ENCODE measurements around the gene MAPKAP1. TPM values are rescaled to one million over a fixed set of nuclear protein-coding genes. Genes with fewer than 3 reads are reported as not detected.

The MAPKAP1 gene
- total and polyA plus RNA-seq, 2 of the 13 experiments (the other 11 are each of a cell fraction or from before 2014, with no cell fraction given), result 45.0 to 64.3 TPM

GRCh38 chr9:125593581-125594222 lies 113.3 kb downstream of the MAPKAP1 start:
- Histone ChIP-seq H3K36me3 (replicated peaks in 1 of 2; ENCODE audit: control insufficient read depth in 1 of 2, insufficient read depth in 2 of 2, low read length in 2 of 2) (no peaks in the 10 kb centered on the region), H3K4me3 (replicated peaks in 1 of 3; ENCODE audit: insufficient read depth in 1 of 3, low read depth in 2 of 3, low read length in 3 of 3) (no peak overlapping the region), H3K9me3 (ENCODE audit: low read length) (no peaks in the 10 kb centered on the region), H3K4me2 (ENCODE audit: low read depth, low read length) (no peak overlapping the region), H4K20me1 (ENCODE audit: insufficient read depth, low read length) (no peaks in the 10 kb centered on the region), H3K27me3 (ENCODE audit: control insufficient read depth in 1 of 2, insufficient read depth in 2 of 2, low read length in 2 of 2) (no peaks in the 10 kb centered on the region), H3K9ac (ENCODE audit: insufficient read depth, low read depth, low read length) (no peak overlapping the region), H2AFZ (ENCODE audit: low read length) (no peak overlapping the region), H3K79me2 (ENCODE audit: insufficient read depth, low read length) (no peaks in the 10 kb centered on the region), H3K4me1 (ENCODE audit: insufficient read depth, low read length) (peaks cover 43% of the 10 kb centered on the region), H3K27ac (ENCODE audit: extremely low read length, insufficient read depth, low read length) (no peak overlapping the region)
- 97% methylated on average over 6 of the region's 6 CpGs for WGBS (ENCODE audit: low lambda C conversion rate)
- in situ Hi-C loops (cut with HindIII; ENCODE audit: extremely low pct_ligation_motif_present, low pct_unique_long_range_greater_than_20kb), result no loop called here
- FAIRE-seq (no peak), ATAC-seq (no peak), DNase-seq (ENCODE audit: low spot score) (no peak)
- BruUV-seq (replicated peaks), result no TSS peak
- TF ChIP-seq ZNF350 (CRISPR knock-in tag; IDR thresholded peaks at IDR 0.05; ENCODE audit: borderline replicate concordance, low read depth) (no peak), ZNF724P (CRISPR knock-in tag; IDR thresholded peaks at IDR 0.05; ENCODE audit: borderline replicate concordance) (no peak), MAX (IDR thresholded peaks at IDR 0.05) (no peak), PTBP1 (IDR thresholded peaks at IDR 0.05; ENCODE audit: low read depth, low read length, poor library complexity, severe bottlenecking) (no peak), RAD51 (IDR thresholded peaks at IDR 0.05; ENCODE audit: borderline replicate concordance) (no peak), ZNF563 (CRISPR knock-in tag; IDR thresholded peaks at IDR 0.05) (no peak), ZBTB3 (CRISPR knock-in tag; IDR thresholded peaks at IDR 0.05; ENCODE audit: borderline replicate concordance, low read depth) (no peak), SMARCE1 (IDR thresholded peaks at IDR 0.05; ENCODE audit: borderline replicate concordance) (no peak), KDM5B (CRISPR knock-in tag; IDR thresholded peaks at IDR 0.05; ENCODE audit: borderline replicate concordance) (no peak), UBTF (CRISPR knock-in tag; IDR thresholded peaks at IDR 0.05) (no peak), ZNF44 (CRISPR knock-in tag; IDR thresholded peaks at IDR 0.05) (no peak), NRL (CRISPR knock-in tag; IDR thresholded peaks at IDR 0.05; ENCODE audit: borderline replicate concordance) (no peak), ZNF253 (CRISPR knock-in tag; IDR thresholded peaks at IDR 0.05; ENCODE audit: borderline replicate concordance) (no peak), HMGXB4 (CRISPR knock-in tag; IDR thresholded peaks at IDR 0.05; ENCODE audit: borderline replicate concordance in 1 of 2, low read depth in 1 of 2) (no peak), PCBP2 (optimal IDR thresholded peaks at IDR 0.05; ENCODE audit: low read depth, low read length, poor library complexity, severe bottlenecking) (no peak), U2AF2 (IDR thresholded peaks at IDR 0.05; ENCODE audit: low read depth, low read length) (no peak), PCBP1 (IDR thresholded peaks at IDR 0.05; ENCODE audit: borderline replicate concordance, low read depth, low read length) (no peak)
- intact Hi-C loops (cut with micrococcal nuclease; ENCODE audit: unreplicated experiment), result no loop called here
- POLR2A ChIA-PET, result no interaction called here
- CTCF ChIA-PET (ENCODE audit: low intra/inter-chr PET ratio, low total read pairs), result no interaction called here

All from HepG2 (cell line).